ENCODE data around the gene SLX4IP.

SLX4IP gene

DNA sequence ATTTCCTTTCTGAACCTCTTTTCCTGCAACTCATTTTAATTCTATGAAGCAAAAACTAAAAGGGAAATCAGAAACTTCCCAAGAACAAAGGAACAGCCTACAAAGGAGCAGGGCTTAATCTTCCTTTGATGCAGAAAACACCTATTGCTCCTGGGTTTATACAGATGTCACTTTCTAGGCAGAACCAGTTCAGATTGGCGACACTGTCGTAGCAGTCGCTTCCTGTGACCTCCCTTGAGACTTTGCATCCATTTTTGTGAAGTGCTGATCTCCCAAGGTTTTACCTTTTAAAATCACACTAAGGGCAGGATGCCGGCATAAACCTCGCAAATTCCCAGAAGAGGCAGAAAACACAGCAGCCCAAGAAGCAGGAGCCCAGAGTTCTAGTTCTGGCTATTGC, 198.6 kb downstream of the SLX4IP start:
- H3K4me3 ChIP-seq (replicated peaks; ENCODE audit: low read depth, low read length), result no peak overlapping the region
- no peak for TF ChIP-seq CTCF (IDR thresholded peaks at IDR 0.05; ENCODE audit: low read depth, low read length, missing control alignments)

GRCh38 chr20:10634211-10634610, 199.1 kb downstream of the SLX4IP start:
- no peak for DNase-seq (ENCODE audit: extremely low read depth, low read depth)
- H3K4me3 ChIP-seq (replicated peaks; ENCODE audit: low read depth, low read length), result no peak overlapping the region
- TF ChIP-seq CTCF (IDR thresholded peaks at IDR 0.05; ENCODE audit: low read depth, low read length, missing control alignments), result no peak

More for the DNA sequence above, 198.6 kb downstream of the SLX4IP start:
- no peak for DNase-seq (ENCODE audit: extremely low read depth, low read depth)

DNA sequence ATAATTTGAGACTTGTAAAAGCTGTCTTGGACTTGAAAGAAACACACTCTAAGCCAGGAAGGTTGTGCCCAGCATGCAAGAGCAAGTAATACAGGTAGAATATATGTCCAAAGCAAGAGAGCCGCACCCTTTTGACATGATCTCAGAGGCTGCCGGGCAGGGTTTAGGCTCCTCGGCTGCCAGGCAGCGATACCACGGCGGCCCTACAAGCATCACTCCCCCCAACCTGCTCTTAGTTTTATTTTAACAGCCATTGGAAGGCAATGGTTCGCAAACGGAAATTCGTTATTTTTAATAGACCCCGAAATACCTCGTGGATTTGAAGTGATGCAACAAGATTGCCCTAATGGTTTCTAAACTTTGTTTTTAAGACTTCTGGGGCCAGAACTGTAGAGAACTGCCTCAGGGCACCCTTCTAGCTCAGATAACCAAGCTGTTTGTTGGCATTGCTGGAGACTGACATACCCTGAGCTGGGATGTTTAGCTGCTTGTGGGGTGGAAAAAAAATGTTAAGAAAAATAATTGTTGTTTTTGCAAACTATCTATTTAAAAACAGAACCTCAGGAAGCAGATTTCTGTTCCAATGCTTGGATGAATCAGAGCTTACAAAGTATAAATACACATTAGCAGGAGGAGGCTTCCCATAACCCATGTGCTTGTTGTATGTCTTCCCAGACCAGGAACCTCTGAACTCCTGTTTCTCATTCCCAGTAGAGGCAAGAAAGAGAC, 199.7 kb downstream of the SLX4IP start:
- no peak for TF ChIP-seq CTCF (IDR thresholded peaks at IDR 0.05; ENCODE audit: low read depth, low read length, missing control alignments)
- DNase-seq (ENCODE audit: extremely low read depth, low read depth), result no peak
- H3K4me3 ChIP-seq (replicated peaks; ENCODE audit: low read depth, low read length), result no peak overlapping the region

GRCh38 chr20:10635476-10636208, 200.5 kb downstream of the SLX4IP start:
- TF ChIP-seq CTCF (IDR thresholded peaks at IDR 0.05; ENCODE audit: low read depth, low read length, missing control alignments), result no peak
- DNase-seq (ENCODE audit: extremely low read depth, low read depth), result no peak
- H3K4me3 ChIP-seq (replicated peaks; ENCODE audit: low read depth, low read length), result no peak overlapping the region

DNA sequence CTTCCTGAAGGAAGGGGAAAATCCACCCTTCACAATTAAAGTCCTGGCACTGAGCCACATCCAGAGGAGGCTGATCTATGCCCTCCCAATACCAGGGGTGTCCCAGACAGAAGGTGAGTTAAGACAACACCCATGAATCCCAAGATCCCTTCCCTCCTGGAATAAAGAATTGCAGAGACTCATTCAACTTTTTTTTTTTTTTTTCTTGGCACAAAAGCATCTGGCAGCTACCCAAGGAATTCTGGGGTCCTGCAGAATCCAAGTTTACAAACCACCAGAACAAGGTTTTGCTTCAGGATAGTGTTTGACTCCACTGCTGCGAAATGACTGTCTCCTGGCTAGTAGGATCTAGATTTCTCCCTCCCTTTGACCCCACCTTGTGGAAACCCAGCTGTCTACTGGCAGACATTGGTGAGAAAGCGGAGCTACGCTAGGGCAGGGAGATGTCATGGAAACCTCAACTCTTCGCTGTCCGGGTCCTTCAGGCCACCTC, 201.3 kb downstream of the SLX4IP start:
- TF ChIP-seq CTCF (IDR thresholded peaks at IDR 0.05; ENCODE audit: low read depth, low read length, missing control alignments), result no peak
- H3K4me3 ChIP-seq (replicated peaks; ENCODE audit: low read depth, low read length), result no peak overlapping the region
- DNase-seq (ENCODE audit: extremely low read depth, low read depth), result no peak

DNA sequence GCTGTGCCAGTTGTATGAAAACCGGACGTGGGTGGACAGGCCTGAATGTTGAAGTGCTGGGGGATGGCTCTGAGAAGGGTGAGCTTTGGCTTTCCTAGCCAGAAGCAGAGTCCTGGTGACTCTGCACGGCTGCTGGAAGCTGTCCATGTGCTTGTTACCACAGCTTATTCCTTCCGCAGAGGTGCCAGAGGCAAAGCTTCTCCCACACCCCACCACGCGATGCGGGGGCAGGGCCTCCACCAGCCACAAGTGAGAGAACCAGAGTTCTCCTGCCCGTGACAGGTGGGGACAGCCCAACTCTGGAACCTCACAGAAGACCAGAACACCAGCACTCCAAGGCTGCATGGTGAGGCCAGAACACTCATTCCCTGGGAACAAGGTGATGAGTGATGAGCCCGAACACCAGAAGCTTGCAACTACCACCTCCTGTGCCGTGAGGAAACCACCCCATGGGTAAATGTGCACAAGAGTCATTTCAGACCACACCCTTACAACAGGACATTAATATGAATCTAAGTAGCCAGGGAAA, 202.0 kb downstream of the SLX4IP start:
- H3K4me3 ChIP-seq (replicated peaks; ENCODE audit: low read depth, low read length), result no peak overlapping the region
- DNase-seq (ENCODE audit: extremely low read depth, low read depth), result no peak

More for the DNA sequence above, 202.0 kb downstream of the SLX4IP start:
- TF ChIP-seq CTCF (IDR thresholded peaks at IDR 0.05; ENCODE audit: low read depth, low read length, missing control alignments), result no peak
